HT-29 (cell line): Measurements from ENCODE around the gene AAGAB. TPM values are rescaled to one million over a fixed set of nuclear protein-coding genes. Genes with fewer than 3 reads are reported as not detected.
"Not testable (repeated sequence)": the region's sequence is repeated elsewhere in the genome, so short reads cannot be mapped to it uniquely, and the experiment has no call there.

Experiments
- DNase-seq: peaks from one replicate; pipeline ENCODE4 v3.0.0-alpha.2; 2015; ENCODE audit warnings: low spot score
- total RNA-seq: library from RNA; depleted of rRNA; stranded (reverse); fragments of >200 nt; shearing (Covaris generic); gene quantifications from 2 replicates; pipeline ENCODE4 v1.2.3, GENCODE V29; 2014; rRNA removed

The AAGAB gene, protein sequence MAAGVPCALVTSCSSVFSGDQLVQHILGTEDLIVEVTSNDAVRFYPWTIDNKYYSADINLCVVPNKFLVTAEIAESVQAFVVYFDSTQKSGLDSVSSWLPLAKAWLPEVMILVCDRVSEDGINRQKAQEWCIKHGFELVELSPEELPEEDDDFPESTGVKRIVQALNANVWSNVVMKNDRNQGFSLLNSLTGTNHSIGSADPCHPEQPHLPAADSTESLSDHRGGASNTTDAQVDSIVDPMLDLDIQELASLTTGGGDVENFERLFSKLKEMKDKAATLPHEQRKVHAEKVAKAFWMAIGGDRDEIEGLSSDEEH
- total RNA-seq, result 42.0 and 43.8 TPM in 2 replicates

GRCh38 chr15:67254238-67255175, at the start of gene AAGAB, which contains the start of gene IQCH:
AAGAB (minus strand) TSS chr15:67254661; CDS start chr15:67254631, 30 bp downstream.
IQCH (plus strand) TSS chr15:67254786; CDS start chr15:67254897, 111 bp downstream.
- peak; percentile 99 for DNase-seq

GRCh38 chr15:67303490-67304363, 49.3 kb upstream of the AAGAB start:
- DNase-seq, result peak; percentile 81

- DNase-seq, result no peak
Observed at GRCh38 chr15:67300266-67301025, 46.0 kb upstream of the AAGAB start.

- DNase-seq, result no peak
Observed at GRCh38 chr15:67296684-67297083, 42.2 kb upstream of the AAGAB start.

GRCh38 chr15:67296188-67296587, 41.7 kb upstream of the AAGAB start:
- DNase-seq, result peak; percentile 5

GRCh38 chr15:67290319-67290718, 35.9 kb upstream of the AAGAB start:
- no peak for DNase-seq

GRCh38 chr15:67286400-67286799, 31.9 kb upstream of the AAGAB start:
- DNase-seq, result not testable (repeated sequence)

- DNase-seq, result not testable (repeated sequence)
Observed at GRCh38 chr15:67285625-67286024, 31.2 kb upstream of the AAGAB start.

DNA sequence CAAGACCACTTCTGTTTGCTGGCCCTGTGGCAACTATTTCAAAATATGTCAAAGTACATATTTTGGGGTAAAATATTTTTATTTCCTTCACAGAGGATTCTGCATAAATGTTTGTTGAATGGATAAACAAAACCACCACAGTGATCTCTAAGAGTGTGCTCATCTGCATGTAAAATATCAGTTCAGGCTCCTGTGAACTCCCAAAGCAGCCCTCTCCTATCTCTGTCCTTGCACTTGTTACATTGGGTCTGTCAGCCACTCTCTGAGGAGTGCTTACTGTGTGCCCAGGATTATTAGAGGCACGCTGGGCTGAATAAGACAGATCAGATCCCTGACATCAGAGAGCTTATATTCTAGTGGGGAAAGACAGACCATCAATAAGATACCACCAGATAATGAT, 27.3 kb upstream of the AAGAB start:
- DNase-seq, result no peak

DNA sequence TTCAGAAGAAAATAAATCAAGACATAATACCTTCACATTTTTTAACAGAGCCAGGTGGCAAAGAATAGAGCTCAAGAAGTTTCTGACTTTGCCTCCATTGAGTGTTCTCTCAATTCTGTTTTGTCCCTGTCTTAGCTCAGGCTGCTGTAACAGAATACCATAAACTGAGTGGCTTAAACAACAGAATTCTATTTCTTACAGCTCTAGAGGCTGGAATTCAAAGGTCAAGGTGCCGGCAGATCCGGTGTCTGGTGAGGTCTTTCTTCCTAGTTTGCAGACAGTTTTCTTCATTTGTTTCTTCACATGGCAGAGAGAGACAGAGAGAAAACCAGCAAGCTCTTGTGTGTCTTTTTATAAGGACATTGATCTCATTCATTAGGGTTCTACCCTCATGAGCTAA, 25.8 kb upstream of the AAGAB start:
- DNase-seq, result no peak

GRCh38 chr15:67276666-67277065, 22.2 kb upstream of the AAGAB start:
- no peak for DNase-seq

- DNase-seq, result no peak
Observed at GRCh38 chr15:67274236-67274635, 19.8 kb upstream of the AAGAB start.

DNA sequence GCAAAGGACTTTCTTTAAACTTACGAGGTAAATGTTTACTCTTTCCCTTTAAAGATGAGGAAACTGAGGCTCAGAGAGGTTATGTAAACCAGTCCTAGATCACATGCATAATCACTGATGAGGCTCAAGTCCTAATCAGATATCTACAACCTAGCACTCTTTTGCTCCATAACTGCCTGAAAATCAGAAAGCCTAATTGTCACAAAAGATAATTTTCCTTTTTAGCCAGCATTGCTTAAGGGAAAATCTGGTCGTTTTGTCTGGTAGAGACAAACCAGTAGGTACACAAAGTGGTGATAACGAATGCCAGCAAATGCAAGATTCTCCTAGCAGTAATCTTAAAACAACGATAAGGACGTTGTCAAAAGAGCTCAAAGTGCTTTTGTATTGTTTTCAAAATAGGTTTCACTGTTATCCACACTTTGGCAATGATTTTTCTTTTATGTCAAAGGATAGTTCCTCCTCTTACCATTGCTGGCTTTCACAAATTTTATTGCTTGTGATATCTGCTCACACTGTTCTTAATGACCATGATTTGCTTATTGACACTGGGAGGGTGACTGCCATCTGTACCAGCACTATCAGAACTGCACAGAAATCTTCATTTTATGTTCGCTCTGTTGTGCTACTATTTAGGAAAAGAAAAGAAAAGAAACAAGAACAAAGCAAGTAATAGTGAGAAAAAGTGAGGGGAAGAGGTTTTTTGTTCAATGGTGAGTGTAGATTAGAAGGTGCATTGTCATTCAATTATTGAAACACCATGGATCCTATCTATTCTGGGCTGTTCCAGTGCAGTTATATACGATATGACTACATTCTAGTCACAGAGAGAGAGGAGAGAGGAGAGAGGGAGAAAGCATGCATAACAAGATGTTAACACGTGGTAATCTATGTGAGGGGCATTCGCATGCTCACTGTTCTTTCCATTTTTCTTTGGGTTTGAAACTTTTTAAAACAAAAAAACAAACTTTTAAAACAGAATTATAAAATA, 13.8 kb upstream of the AAGAB start:
- no peak for DNase-seq

- no peak for DNase-seq
Observed at GRCh38 chr15:67267440-67267839, 13.0 kb upstream of the AAGAB start.

GRCh38 chr15:67266870-67267269, 12.4 kb upstream of the AAGAB start:
- no peak for DNase-seq

DNA sequence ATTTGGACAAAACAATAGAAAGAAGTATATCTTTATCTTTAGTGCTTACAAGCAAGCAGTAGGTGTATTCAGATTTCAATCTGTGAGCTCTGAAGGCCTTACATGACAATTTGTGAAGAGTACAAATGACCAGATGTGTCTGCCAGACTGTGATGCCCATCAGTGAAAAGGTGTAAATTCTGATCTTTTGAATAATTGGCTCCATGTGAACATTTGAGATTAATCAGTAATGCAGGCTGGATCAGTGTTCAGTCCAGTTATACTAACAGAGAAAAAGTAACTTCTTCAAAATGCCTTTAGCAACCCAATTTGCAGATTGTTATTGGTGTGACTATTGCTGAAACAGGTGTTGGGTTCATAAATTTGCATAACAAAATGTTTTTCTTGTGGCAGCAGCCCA, 5.3 kb upstream of the AAGAB start:
- DNase-seq, result no peak

DNA sequence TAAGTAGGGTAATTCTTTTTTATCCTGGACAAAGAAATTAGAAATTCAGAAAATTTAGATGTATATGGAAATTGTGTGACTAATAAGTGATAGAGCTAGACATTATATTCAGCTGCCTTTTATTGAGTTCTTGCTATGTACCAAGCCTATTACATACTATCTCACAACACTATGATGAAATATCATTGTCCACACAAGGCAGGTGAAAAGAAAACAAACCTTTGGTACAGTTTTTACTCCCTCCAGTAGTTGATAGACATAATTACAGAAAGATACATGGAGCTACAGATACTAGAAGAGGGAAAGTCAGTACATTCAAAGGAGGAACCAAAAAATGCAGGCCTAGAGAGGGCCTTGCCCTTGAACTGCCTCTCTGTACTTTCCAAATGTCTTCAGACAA, 4.9 kb upstream of the AAGAB start:
- no peak for DNase-seq

- not testable (repeated sequence) for DNase-seq
Observed at GRCh38 chr15:67258412-67258811, 4.0 kb upstream of the AAGAB start.

GRCh38 chr15:67256051-67256450, 1.6 kb upstream of the AAGAB start:
- DNase-seq, result no peak
